GF-D8 (cell line): ENCODE data around the gene MEIOB.
"Not testable (repeated sequence)": the region's sequence is repeated elsewhere in the genome, so short reads cannot be mapped to it uniquely, and the experiment has no call there.

ENCODE experiments used
- DNase-seq: peaks from one replicate; lab custom pipeline; 2025; lab: John Stamatoyannopoulos, UW

Gene MEIOB

DNA sequence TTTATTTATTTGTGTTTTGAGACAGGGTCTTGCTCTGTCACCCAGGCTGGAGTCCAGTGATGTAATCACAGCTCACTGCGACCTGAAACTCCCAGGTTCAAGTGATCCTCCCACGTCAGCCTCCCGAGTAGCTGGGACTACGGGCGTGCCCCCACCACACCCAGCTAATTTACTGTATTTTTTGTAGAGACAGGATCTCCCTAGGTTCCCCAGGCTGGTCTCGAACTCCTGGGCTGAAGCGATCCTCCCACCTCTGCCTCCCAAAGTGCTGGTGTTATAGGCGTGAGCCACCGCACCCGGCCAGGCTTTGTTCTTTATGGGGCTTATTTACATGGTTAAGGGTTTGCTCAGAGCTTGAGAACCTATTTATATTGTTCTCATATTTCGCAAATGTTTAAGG lies 5.8 kb upstream of the MEIOB start:
- no peak for DNase-seq

DNA sequence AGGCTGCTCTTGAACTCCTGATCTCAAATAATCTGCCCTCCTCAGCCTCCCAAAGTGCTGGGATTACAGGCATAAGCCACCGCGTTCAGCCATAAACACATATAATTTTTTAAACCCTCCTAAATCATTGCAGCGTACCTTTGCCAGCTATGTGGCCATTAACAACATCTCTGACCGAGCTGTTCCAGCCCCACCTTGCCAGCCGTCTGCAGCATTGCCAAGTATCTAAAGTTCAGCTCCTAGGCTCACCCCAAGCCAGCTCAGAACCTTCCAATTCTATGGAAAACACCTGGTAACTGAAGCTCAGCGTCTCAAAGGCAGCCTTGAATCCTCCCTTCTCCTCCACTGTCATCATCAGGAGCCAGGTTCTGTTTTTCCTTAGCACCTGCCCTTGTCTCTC lies 5.1 kb upstream of the MEIOB start:
- no peak for DNase-seq

DNA sequence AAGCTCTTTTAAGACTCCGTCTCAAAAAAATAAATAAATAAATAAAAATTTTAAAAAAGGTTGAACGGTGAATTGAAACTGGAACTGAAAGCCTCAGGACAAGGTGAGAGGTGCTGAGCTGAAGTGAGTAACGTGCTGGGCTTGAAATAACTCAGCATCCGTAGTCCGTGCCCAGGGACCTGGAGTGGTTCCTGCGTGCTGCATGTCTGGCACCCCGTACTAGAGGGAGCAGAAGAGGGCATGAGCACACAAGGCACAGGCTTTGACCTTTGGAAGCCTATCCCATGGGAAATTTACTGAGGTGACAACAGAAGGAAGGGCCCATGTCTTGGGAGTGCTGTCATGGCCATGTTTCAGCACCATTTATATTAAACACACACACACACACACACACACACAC lies 4.5 kb upstream of the MEIOB start:
- DNase-seq = no peak

DNA sequence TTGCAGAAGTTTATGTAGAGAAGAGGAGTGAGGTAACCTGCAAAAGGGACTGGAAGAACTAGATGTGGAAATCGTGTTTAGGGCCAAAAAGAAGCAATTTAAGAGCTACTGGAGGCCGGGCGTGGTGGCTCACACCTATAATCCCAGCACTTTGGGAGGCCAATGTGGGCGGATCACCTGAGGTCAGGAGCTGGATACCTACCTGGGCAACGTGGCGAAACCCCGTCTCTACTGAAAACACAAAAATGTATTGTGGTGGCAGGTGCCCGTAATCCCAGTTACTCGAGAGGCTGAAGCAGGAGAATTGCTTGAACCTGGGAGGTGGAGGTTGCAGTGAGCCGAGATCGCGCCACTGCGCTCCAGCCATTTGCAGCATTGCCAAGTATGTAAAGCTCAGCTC lies 4.1 kb upstream of the MEIOB start:
- not testable (repeated sequence) for DNase-seq

DNA sequence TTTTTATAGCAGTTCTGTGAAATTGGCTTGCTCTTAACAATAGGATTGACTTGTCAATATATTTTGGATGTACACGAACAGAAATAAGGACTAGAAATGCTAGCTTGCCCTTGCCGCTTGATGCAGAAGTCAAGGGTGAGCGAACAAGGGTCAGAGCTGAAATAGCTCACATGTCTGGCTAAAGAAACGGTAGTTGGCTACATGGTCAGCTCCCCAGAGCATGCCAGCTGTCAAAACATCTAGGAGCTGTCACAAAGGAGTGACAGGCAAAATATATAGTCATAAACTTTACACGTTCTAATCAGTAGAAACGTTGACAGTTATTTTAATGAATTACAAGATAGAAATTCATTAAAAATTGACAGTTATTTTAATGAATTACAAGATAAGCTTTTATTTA lies 2.9 kb upstream of the MEIOB start:
- DNase-seq = no peak

DNA sequence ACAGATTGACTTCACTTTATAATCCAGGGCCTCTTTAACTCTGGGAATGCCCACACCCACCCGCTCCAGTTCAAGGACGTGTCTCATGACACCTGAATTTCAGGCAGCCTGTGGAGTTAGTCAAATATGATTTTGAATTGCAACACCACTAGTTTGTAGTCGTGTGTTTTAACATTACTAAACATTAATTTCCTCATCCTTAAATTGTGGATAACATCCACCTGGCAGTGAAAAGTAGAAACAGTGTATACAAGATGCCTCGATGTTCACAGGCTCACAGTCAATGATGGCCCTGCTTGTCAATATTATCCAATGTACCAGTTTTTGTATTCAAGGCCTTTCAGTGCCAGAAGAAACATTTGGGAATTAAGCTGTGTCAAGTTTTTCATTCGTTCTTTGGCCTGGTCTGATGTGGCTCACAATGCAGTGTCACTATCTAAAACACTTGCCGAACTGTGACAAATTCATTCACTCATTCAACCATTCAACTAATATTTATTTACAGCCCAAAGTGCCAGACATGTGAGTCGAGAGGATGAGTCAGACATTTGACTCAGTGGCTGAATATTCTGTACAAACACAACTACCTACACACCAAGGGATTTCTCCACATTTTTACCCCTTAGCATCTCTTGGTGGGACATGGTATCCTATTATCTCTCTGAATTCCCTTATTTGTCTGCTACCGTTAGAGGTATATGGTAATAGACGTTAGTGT lies 1.4 kb downstream of the MEIOB start:
- no peak for DNase-seq

DNA sequence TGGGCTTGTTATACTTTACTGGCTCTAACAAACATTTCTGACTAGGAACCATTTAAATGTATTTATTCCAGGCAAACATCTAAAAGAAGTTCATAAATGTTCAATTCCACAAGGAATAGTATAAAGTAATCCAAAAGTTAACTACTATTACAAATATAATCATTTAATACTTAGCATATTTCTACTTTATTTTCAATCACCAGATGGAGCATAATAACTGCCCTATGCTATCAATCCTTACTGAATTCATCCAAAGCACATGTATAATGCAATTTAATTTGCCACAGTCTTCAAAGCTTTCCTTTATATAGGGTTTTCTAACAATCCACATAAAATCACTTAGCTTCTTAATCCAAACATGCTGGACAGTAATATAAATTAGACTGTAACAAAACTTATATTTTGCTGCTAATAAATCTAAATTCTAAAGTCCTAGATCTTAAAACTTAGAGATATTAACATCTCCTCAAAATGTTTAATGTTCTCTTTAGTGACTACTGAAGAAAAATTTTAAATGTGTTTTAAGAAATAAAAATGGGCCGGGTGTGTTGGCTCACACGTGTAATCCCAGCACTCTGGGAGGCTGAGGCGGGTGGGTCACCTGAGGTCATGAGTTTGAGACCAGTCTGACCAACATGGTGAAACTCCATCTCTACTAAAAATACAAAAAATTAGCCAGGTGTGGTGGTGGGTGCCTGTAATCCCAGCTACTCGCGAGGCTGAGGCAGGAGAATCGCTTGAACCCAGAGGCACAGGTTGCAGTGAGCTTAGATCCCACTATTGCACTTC lies 5.9 kb downstream of the MEIOB start:
- no peak for DNase-seq

DNA sequence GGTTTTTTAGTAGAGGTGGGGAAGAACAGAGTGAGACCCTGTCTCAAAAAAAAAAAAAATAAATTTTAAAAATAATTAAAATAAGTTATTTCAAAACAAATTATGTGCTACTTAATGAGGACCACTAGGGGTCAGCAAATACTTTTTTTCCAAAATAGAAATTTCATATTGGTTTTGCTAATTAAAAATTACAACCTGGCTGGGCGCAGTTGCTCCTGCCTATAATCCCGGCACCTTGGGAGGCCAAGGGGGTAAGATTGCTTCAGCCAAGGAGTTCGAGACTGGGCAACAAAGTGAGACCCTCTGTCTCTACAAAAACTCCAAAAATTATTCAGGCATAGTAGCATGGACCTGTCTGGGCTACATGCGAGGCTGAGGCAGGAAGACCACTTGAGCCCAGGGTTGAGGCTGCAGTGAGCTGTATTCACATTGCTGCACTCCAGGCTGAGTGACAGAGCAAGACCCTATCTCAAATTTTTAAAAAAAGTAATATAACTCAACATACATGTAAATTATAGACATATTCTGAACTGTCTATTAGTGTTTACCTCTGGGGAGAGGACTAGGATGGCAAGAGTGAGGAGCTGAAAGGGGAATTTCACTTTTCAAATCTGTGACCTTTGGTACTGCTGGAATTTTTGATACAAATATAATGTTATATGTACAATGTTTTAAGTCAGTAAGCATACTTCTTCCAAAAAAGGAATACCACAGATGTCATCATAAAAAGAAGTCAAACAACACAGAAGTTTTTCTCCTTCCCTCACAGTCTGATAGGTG lies 8.1 kb downstream of the MEIOB start:
- peak; percentile 8 for DNase-seq

DNA sequence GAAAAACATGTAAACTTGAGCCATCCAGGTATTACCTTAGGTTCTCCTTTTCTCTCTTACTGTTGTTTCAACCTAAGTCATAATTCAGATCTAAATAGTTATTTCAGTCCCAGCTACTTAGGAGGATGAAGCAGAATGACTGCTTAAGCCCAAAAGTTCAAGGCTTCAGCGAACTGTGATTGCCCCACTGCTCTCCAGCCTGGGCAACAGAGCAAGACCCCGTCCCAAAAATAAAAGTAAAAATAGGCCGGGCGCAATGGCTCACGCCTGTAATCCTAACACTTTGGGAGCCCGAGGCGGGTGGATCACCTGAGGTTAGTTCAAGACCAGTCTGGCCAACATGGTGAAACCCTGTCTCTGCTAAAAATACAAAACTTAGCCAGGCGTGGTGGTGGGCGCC lies 9.6 kb downstream of the MEIOB start:
- DNase-seq = no peak

DNA sequence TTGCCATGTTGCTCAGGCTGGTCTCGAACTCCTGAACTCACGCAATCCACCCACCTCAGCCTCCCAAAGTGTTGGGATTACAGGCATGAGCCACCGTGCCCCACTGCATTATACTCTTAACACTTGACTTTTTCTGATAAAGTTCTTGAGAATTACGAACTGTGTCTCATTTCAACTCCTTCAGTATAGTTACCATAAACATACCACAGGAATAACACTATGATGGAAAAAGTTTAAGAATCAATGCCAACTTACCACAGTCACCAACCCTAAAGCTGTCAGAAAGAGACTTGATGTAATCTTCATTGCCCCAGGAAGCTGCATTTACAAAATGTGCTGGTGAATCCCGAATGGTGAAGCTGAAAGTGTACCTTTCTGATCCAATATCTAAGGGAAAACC lies 10.2 kb downstream of the MEIOB start:
- no peak for DNase-seq

DNA sequence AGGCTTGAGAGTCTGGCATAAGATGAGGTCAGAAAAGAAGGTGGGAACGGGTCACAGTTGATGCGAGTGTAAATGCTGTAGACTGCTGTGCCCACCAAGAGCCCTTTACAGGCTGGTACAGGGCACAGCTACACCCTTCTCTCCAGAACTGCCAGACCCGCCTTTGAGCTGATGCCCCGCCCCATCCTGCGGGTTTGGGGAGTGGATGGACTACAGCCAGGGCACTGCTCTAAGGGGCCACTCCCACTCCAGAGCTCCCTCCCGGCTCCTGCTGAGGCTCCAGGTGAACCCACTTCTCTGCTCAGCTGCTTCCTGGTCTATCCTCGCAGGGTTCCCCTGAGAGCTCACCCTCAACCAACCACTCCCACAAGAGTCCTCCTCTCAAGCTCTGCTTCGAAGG lies 12.3 kb downstream of the MEIOB start:
- no peak for DNase-seq

DNA sequence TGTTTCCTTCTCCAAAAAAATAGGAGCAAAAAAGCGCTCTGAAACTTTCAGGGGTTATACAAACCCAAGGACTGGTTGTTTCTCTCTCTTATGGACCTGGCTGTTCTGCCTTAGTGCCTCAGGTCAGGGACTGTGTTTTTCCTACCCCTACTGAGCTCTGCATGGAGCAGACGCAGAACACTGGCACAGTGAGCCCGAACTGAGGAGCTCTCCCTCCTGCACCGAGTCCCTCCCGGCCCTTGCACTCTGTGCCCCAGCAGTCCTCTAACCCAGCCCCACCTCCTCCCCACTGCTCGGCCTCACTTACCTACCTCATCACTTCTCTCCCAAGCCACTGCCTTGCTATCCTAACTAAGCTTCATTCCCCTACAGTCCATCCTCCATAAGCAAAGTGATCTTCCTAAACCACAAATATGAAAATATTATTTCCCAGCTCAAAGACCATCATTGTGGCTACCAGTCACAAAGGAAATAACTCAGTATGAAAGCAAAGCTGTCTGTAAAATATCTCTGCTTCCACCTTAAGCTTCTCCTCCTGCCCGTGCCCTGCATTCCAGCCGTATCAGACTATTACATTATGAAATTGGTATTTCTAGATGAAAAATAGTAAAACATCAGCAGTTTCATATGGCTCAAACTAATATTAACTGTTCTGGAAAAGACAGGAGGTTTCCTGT lies 13.6 kb downstream of the MEIOB start:
- DNase-seq = no peak

DNA sequence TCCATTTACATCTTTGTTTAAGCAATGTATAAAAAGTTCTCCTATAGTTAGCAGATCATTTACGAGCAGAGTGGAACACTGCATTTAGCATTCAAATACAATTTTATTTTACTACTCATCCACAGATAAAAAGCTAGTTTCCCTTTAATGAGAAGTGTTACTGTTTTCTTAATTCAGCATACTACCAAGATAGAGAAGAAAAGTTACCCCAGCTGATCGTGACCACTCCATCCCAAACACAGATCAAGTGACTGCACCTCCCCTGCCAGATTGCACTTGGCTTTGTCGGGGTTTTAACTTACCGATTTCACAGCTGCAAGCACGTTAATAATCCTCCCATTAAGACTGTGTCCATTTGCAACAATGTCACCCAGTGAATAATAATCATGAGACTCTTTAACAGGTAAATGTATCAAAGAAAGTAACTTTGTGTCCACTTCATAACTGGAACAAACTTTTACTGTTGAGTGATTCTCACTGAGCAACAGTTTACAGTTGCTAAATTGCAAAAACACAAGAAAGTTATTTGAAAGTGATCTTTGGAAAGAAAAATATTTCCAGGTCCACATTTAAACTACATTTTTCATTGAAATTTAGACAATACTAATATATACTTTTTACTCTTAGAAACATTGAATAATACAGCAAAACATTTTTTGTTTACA lies 14.4 kb downstream of the MEIOB start:
- DNase-seq = no peak

DNA sequence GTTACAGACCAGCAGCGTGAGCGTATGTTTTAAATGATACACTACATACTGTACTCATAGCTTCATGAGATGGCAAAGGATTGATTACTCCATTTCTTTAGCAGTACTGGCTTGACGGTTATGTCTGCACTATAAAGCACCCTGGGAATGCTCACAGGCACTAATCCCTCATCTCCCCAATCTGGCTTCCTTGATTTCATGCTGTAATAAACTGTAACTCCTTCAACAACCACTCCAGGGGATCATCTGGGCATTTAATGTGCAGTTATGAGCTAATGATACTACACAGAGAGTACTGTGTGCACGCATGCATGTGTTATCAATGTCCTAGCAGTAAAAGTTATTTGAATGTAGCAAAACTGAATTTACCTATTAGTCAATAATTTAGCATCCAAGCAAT lies 20.2 kb downstream of the MEIOB start:
- DNase-seq = no peak

DNA sequence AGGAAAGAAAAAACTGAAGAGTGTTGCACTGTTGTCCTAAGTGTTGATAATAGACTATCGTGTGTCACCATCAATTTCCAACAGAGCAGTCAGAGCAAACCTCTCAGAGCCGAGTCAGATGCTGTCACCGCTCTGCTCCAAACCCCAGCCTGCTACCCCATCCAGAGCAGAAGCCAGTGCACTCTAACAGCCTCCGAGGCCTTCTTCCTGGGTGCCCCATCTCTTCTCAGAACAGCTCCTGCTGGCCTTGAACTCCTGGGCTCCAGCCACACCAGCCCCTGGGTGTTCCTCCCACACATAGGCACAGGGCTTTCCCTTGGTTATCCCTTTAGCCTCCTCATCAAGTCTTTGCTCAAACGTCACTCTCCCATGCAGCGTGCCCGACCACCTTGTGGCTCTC lies 21.0 kb downstream of the MEIOB start:
- no peak for DNase-seq

DNA sequence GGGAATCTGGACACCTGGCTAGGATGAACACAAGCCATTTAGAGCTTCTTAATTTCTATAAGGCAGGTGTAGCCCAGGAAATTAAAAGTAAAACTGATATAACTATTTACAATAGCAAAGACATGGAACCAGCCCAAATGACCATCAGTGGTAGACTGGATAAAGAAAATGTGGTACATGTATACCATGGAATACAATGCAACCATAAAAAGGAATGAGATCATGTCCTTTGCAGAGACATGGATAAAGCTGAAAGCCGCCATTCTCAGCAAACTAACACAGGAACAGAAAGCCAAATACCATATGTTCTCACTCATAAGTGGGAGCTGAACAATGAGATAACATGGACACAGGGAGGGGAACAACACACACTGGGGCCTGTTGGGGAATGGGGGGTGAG lies 25.5 kb downstream of the MEIOB start:
- DNase-seq = no peak

DNA sequence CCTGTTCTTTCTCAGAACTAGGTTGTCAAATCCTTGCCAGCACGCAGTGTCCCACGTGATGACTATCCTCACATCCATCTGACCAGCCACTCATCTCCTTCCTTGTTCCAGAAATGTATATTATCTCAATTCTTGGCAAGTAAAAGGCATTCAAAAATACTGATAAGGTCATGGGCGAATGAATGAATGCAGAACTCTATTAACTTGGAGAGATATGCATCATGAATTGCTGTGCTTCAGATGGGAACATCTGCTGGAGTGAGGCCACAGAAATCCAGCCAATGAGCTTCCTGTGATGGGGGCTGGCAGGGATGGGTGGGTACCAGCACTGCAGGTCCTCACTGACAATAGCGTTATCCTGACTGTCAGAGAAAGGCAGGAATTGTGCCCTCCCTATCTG lies 26.0 kb downstream of the MEIOB start:
- no peak for DNase-seq

DNA sequence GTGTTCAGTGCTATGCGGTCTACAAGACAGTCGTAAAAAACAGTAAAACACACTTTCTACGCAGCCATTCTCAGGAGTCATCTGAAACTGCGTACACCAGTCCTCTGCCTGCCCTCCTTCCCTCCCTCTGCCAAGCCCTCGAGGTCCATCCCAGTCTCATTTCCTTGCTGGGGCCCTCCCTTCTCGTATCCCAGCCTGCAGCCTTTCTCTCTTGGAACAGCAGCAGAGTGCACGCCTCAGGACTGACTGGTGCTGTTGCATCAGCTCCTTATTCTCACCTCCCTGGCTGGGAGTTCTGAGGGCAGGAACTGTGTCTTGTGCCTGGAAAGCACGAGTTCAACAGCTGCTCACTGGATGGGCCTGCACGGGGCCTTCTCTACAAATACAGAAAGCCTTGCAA lies 32.4 kb downstream of the MEIOB start:
- peak; percentile 63 for DNase-seq

DNA sequence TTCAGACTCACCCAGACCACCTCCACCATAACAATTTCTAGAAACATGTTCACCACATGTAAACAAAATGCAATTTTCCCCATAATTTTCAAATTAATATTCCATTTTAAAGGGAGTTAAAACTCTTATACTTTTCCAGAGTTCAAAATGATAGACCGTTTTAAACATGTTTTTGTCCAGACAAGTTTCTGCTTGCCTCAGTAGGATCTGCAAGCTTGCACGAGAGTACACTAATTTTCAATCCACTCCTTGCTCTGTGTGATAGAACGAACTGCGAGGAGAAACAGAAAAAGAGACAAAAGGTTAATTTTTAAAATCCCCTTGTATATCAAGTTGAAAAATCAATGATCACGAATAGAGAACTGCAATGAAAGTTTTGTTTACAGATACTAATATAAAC lies 37.9 kb downstream of the MEIOB start:
- no peak for DNase-seq

DNA sequence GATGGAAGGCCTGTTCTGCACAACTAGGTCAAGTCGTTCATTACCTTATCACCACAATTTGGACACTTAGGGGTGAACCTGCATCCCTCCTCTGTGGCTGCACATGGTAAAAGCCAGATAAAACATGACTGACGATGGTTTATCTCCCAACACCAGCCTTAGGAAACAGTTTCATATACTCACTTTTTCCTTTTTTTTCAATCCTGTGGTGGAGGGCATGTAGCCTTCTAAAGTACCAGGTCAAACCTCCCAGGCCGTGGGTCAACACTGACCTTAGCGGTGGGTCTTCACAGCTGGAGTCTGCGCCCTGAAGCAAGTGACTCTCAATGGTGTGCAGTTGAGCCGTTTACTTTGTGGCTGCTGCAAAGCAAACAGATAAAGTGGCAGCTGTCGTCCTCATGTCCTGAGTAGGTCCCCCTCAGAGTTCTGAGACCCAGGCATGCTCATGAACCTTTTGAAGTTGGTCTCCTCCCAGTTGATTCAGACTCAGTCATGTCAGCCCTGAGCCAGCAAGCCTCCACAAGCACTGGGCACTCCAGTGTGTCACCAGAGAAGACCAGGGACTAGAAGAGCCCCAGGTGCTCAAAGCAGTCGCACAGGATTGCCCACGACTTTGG lies 39.0 kb downstream of the MEIOB start:
- DNase-seq = no peak
